ENCODE data around the gene SLC7A10.
"Not testable (repeated sequence)": the region's sequence is repeated elsewhere in the genome, so short reads cannot be mapped to it uniquely, and the experiment has no call there.

SLC7A10 gene

GRCh38 chr19:33174186-33174585, 51.5 kb downstream of the SLC7A10 start:
- no peak overlapping the region for H3K27ac Mint-ChIP-seq
- peaks cover 2% of the 10 kb centered on the region for H3K36me3 Mint-ChIP-seq (ENCODE audit: low read depth)
- peaks cover 5% of the 10 kb centered on the region for H3K9me3 Mint-ChIP-seq
- TF ChIP-seq, protein P1, sequence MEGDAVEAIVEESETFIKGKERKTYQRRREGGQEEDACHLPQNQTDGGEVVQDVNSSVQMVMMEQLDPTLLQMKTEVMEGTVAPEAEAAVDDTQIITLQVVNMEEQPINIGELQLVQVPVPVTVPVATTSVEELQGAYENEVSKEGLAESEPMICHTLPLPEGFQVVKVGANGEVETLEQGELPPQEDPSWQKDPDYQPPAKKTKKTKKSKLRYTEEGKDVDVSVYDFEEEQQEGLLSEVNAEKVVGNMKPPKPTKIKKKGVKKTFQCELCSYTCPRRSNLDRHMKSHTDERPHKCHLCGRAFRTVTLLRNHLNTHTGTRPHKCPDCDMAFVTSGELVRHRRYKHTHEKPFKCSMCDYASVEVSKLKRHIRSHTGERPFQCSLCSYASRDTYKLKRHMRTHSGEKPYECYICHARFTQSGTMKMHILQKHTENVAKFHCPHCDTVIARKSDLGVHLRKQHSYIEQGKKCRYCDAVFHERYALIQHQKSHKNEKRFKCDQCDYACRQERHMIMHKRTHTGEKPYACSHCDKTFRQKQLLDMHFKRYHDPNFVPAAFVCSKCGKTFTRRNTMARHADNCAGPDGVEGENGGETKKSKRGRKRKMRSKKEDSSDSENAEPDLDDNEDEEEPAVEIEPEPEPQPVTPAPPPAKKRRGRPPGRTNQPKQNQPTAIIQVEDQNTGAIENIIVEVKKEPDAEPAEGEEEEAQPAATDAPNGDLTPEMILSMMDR (IDR thresholded peaks at IDR 0.05) = no peak
- H3K4me3 Mint-ChIP-seq = no peak overlapping the region
- peaks cover 46% of the 10 kb centered on the region for H3K4me1 Mint-ChIP-seq
- DNase-seq = no peak
- H3K27me3 Mint-ChIP-seq (ENCODE audit: low read depth, poor library complexity) = peaks cover 4% of the 10 kb centered on the region

DNA sequence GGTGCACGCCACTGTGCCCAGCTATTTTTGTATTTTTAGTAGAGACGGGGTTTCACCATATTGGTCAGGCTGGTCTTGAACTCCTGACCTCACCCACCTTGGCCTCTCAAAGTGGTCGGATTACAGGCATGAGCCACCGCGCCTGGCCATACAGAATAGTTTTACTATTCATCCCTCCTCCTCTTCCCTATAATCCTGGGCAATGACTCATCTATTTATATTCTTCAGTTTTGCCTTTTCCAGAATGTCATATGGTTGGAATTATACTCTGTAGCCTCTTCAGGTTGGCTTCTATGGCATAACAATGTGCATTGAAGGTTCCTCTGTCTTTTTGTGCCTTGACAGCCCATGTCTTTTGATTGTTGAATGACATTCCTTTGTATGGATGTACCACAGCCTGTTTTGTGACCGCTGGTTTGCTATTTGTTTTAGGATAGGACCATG, 53.7 kb downstream of the SLC7A10 start:
- H3K27me3 Mint-ChIP-seq (ENCODE audit: low read depth, poor library complexity) = peaks cover 3% of the 10 kb centered on the region
- H3K9me3 Mint-ChIP-seq = peaks cover 27% of the 10 kb centered on the region
- peaks cover 17% of the 10 kb centered on the region for H3K36me3 Mint-ChIP-seq (ENCODE audit: low read depth)
- H3K4me3 Mint-ChIP-seq = no peak overlapping the region
- H3K4me1 Mint-ChIP-seq = peaks cover 36% of the 10 kb centered on the region
- no peak overlapping the region for H3K27ac Mint-ChIP-seq
- DNase-seq = no peak
- TF ChIP-seq, protein P1 (IDR thresholded peaks at IDR 0.05) = no peak

DNA sequence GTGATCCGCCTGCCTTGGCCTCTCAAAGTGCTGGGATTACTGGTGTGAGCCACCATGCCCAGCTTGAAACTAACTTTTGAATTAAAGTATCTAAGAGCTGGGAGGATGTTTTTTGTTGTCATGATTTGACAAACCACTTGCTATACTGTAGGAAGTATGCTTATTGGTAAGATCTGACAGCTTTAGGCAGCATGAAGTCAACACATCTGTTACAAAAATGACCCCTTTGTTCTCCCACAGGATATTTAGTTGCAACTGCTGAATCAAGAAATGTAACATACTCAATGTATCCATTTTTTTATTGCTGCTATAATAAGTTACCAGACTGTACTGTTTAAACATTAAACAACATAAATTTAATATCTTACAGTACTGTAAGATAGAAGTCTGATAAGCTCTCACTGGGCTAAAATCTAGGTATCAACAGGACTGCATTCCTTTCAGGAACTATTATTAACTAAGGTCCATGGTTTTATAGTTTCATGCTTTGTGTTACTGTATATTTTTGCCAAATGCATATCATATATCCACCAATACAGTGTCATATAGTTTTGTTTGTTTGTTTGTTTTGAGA, 54.3 kb downstream of the SLC7A10 start:
- DNase-seq = no peak
- TF ChIP-seq, protein P1 (IDR thresholded peaks at IDR 0.05) = no peak
- Mint-ChIP-seq H3K9me3 (peaks cover 27% of the 10 kb centered on the region), H3K4me3 (no peak overlapping the region), H3K36me3 (ENCODE audit: low read depth) (peaks cover 17% of the 10 kb centered on the region), H3K27ac (no peak overlapping the region), H3K4me1 (peaks cover 35% of the 10 kb centered on the region), H3K27me3 (ENCODE audit: low read depth, poor library complexity) (no peaks in the 10 kb centered on the region)

DNA sequence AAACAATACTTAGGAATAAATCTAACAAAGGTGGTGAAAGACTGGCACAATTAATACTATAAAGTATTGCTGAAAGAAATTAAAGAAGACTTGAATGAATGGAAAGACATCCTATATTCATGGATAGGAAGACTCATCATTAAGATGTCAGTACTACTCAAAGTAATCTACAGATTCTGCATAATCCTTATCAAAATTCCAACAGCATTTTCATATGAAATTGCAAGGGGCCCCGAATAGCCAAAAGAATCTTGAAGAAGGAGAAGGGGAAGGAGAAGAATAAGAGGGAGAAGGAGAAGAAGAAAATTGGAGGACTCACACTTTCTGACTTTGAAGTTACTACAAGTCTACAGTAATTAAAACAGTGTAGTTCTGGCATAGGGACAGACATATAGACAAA, 57.1 kb downstream of the SLC7A10 start:
- H3K27me3 Mint-ChIP-seq (ENCODE audit: low read depth, poor library complexity) = no peaks in the 10 kb centered on the region
- H3K4me1 Mint-ChIP-seq = peaks cover 14% of the 10 kb centered on the region
- DNase-seq = no peak
- H3K36me3 Mint-ChIP-seq (ENCODE audit: low read depth) = peaks cover 17% of the 10 kb centered on the region
- H3K9me3 Mint-ChIP-seq = peaks cover 42% of the 10 kb centered on the region
- TF ChIP-seq, protein P1 (IDR thresholded peaks at IDR 0.05) = no peak
- no peak overlapping the region for H3K27ac Mint-ChIP-seq
- no peak overlapping the region for H3K4me3 Mint-ChIP-seq

DNA sequence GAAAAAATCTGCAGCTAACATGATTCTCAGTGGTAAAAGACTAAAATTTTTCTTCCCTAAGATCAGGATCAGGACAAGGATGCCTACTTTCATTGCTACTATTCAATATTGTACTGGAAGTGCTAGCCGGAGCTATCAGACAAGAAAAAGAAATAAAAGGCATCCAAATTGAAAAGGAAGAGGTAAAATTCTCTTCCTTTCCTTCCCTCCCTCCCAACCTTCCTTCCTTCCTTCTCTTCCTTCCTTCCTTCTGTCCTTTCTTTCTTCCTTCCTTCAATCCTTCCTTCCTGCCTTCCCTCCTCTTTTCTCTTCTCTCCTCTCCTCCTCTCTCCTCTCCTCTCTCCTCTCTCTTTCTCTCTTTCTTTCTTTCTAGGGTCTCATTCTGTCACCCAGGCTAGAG, 58.2 kb downstream of the SLC7A10 start:
- H3K36me3 Mint-ChIP-seq (ENCODE audit: low read depth) = peaks cover 17% of the 10 kb centered on the region
- TF ChIP-seq, protein P1 (IDR thresholded peaks at IDR 0.05) = no peak
- DNase-seq = no peak
- peaks cover 40% of the 10 kb centered on the region for H3K9me3 Mint-ChIP-seq
- H3K4me3 Mint-ChIP-seq = no peak overlapping the region
- H3K27me3 Mint-ChIP-seq (ENCODE audit: low read depth, poor library complexity) = no peaks in the 10 kb centered on the region
- peaks cover 3% of the 10 kb centered on the region for H3K4me1 Mint-ChIP-seq
- H3K27ac Mint-ChIP-seq = no peak overlapping the region

DNA sequence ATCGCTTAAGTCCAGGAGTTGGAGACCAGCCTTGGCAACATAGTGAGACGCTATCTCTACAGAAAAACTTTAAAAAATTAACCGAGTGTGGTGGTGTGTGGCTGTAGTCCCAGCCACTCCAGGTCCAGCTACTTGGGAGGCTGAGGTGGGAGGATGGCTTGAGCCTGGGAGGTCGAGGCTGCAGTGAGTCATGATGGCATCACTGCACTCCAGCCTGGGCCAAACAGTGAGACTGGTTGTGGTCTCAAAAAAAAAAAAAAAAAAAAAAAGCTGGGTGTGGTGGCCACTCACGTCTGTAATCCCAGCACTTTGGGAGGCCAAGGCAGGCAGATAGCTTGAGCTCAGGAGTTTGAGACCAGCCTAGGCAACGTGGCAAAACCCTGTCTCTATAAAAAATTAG, 59.6 kb downstream of the SLC7A10 start:
- H3K36me3 Mint-ChIP-seq (ENCODE audit: low read depth) = peaks cover 17% of the 10 kb centered on the region
- H3K4me1 Mint-ChIP-seq; DNase-seq; H3K27me3 Mint-ChIP-seq (ENCODE audit: low read depth, poor library complexity); H3K27ac Mint-ChIP-seq; H3K4me3 Mint-ChIP-seq: not testable (repeated sequence)
- peaks cover 39% of the 10 kb centered on the region for H3K9me3 Mint-ChIP-seq

Measured in nephron progenitor cell (in vitro differentiated cells).